ENCODE results near the gene ABCA2.
A peak's percentile ranks its signal among the peaks of the same experiment; 100 is the strongest.

ABCA2 gene

DNA sequence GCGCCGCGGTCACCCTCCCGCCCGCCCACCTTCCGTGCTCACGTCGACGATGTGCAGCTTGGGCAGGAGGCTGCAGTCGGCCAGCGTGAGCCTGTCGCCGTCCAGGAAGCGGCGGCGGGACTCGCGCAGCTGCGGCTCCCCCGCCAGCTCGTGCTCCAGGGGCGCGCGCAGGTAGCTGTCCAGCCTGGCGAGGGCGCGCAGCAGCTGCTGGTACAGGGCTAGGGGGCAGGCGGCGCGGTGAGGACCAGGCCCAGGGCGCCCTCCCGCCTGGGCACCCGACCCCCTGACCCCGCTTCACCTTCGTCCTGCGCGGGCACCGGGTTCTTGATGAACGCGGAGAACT, 33.2 kb downstream of the ABCA2 start:
- DNase-seq, result no peak

- no peak for DNase-seq
Observed at GRCh38 chr9:136994180-136994887, 33.7 kb downstream of the ABCA2 start.

- no peak for DNase-seq
Observed at GRCh38 chr9:136992819-136993369, 35.1 kb downstream of the ABCA2 start.

GRCh38 chr9:136991993-136992818, 35.8 kb downstream of the ABCA2 start, which contains the start of gene PAXX:
TSS of gene PAXX (plus strand) at chr9:136992422. CDS start at chr9:136992444, 22 bp downstream.
- peak; percentile 52 to 91 for DNase-seq

- DNase-seq, result no peak
Observed at GRCh38 chr9:136990242-136990911, 37.7 kb downstream of the ABCA2 start.

DNA sequence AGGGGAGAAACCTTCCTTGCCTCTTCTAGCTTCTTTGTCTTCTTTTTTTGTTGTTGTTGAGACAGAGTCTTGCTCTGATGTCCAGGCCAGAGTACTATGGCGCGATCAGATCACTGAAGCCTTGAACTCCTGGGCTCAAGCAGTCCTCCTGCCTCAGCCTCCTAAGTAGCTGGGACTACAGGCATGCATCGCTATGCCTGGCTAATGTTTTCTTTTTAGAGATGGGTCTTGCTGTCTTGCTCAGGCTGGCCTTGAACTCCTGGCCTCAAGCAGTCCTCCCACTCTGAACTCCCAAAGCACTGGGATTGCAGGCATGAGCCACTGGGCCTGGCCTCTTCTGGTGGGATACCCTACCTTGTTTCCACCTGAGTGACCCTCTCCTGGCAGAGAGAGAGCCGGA, 39.2 kb downstream of the ABCA2 start:
- no peak for DNase-seq

GRCh38 chr9:136985853-136986252, 42.2 kb downstream of the ABCA2 start:
- no peak for DNase-seq

GRCh38 chr9:136985027-136985602, 42.9 kb downstream of the ABCA2 start:
- DNase-seq, result no peak

GRCh38 chr9:136984464-136985026, 43.5 kb downstream of the ABCA2 start:
- no peak for DNase-seq

- no peak for DNase-seq
Observed at GRCh38 chr9:136983656-136984314, 44.3 kb downstream of the ABCA2 start.

DNA sequence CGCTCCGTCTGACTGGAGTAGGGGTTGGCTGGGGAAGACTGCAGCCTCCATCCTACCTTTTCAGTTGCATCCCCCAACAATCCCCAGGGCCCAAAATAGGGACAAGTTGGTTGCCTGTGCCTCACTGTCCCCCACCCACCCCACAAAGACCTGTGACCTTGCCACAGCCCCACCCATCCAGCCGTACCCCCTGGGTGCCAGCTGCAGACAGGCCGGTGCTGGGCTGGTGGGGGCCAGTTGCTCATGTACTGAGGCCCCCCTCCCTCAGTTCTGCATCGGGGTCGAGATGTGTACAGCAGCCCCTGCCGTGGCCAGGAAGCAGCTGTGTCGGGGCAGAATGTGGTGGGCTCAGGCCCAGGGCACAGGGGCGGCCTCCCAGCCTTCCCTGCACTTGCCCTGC, 44.9 kb downstream of the ABCA2 start:
- no peak for DNase-seq

- DNase-seq, result no peak
Observed at GRCh38 chr9:136982232-136983051, 45.6 kb downstream of the ABCA2 start, which contains the start of gene LCNL1. TSS of gene LCNL1 (plus strand) at chr9:136982993. CDS start at chr9:136983587, 594 bp downstream.

DNA sequence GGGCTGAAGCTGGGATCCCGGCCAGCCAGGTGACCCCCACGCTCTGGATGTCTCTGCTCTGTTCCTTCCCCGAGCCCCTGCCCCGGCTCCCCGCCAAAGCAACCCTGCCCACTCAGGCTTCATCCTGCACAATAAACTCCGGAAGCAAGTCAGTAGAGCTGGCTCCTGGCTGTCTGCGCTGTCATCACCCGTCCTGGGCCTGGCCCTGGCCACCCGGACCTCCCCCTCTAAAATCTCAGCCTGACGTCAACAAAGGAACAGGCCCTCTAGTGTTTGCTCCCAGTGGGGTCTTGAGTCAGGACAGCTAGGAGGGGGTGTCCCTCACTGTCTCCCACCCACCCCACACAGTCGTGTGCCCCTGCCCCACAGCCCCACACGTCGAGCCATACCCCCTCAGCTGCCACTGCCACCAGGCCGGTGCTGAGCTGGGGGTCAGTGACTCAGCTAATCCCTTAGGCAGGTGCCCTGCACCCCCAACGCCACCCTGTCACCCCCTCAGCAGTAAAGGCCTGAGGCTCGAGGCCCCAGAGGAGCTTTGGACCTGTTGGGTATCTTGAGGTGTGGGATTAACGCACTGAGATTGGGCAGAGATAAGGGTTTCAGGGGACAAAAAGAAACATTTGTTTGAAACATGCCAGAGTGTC, 46.3 kb downstream of the ABCA2 start:
- DNase-seq, result no peak

GRCh38 chr9:136980669-136981478, 47.2 kb downstream of the ABCA2 start:
- no peak for DNase-seq

GRCh38 chr9:136979769-136980587, 48.1 kb downstream of the ABCA2 start:
- no peak for DNase-seq

DNA sequence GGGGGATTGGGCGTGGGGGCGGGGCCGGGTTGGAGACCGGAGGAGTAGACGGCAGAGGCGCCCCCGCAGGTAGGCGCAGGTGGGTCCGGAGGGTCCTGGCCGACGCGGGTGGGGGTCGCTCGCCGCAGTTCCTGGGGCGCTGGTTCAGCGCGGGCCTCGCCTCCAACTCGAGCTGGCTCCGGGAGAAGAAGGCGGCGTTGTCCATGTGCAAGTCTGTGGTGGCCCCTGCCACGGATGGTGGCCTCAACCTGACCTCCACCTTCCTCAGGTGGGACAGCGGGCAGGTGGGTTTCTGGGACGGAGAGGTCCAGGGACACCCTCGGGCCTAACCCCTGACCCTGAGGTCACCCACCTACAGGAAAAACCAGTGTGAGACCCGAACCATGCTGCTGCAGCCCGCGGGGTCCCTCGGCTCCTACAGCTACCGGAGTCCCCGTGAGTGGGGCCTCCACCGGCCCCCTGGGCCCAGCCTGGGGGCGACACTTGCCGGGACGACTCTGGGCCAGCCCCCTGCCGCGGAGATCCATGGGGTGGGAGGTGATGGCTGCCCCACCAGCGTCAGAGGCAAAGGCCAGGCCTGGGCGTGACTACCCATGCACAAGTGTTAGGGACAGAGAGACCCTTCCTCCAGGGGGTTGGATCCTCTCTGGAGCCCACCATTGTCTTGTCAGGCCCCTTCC, 49.0 kb downstream of the ABCA2 start:
- no peak for DNase-seq

DNA sequence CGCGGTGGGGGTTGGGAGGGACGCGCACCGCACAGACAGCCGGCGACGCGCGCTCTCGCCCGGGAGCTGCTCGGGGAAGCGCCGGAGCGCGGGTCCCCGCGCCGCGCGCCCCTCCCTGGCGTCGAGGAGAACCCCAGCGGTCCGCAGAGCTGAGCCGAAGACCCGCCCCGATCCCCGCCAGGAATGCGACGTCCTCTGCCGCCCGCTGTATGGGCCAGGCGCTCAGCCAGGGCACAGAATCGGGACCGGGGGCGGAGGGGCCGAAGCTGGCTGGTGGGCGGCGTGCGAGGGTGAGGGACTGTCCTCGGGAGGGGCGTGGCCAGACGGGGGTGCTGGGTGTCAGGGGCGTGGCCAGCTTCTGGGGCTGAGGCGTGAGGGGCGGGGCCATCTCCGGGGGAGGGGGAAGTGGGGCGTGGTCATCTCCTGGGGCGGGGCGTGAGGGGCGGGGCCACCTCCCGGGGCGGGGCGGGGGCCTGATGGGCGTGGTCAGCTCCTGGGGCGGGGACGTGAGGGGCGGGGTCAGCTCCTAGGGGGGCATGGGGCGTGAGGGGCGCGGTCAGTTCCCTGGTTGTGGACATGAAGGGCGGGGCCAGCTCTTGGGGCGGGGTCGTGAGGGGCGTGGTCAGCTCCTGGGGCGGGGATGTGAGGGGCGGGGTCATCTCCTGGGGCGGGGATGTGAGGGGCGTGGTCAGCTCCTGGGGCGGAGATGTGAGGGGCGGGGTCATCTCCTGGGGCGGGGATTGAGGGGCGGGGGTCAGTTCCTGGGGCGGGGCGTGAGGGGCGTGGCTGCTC, 49.8 kb downstream of the ABCA2 start:
- peak in 1 of 2 experiments; percentile 86 for DNase-seq
